ENCODE data around the gene INTS7. TPM values are rescaled to one million over a fixed set of nuclear protein-coding genes. Genes with fewer than 3 reads are reported as not detected.
"Not testable (repeated sequence)": the region's sequence is repeated elsewhere in the genome, so short reads cannot be mapped to it uniquely, and the experiment has no call there.

INTS7 gene
- total RNA-seq, 2 experiments from 2014 or later, result 2.9 to 3.2 TPM

- H3K36me3 ChIP-seq (ENCODE audit: insufficient read depth, low read length), result no peaks in the 10 kb centered on the region
- intact Hi-C loops (cut with DNase I, micrococcal nuclease), result no loop called here
- Mint-ChIP-seq H3K36me3 (ENCODE audit: low read depth) (no peaks in the 10 kb centered on the region), H3K27ac (no peak overlapping the region), H3K27me3 (no peaks in the 10 kb centered on the region), H3K4me1 (ENCODE audit: low read depth) (no peaks in the 10 kb centered on the region), H3K4me3 (no peak overlapping the region), H3K9me3 (no peaks in the 10 kb centered on the region)
- POLR2A ChIA-PET, result no interaction called here
- H3K27me3 ChIP-seq (ENCODE audit: control insufficient read depth in 1 of 2, insufficient read depth in 2 of 2, low read length in 2 of 2), result no peaks in the 10 kb centered on the region
- H3K4me1 ChIP-seq (ENCODE audit: insufficient read depth, low read length), result no peaks in the 10 kb centered on the region
- H3K27ac ChIP-seq (ENCODE audit: low read depth in 1 of 2, low read length in 2 of 2), result no peak overlapping the region
- ATAC-seq (ENCODE audit: poor library complexity) (no peak), DNase-seq (no peak)
- CTCF ChIA-PET, result no interaction called here
- no peak overlapping the region for H3K4me3 ChIP-seq (ENCODE audit: low read length)
- TF ChIP-seq, protein P1, sequence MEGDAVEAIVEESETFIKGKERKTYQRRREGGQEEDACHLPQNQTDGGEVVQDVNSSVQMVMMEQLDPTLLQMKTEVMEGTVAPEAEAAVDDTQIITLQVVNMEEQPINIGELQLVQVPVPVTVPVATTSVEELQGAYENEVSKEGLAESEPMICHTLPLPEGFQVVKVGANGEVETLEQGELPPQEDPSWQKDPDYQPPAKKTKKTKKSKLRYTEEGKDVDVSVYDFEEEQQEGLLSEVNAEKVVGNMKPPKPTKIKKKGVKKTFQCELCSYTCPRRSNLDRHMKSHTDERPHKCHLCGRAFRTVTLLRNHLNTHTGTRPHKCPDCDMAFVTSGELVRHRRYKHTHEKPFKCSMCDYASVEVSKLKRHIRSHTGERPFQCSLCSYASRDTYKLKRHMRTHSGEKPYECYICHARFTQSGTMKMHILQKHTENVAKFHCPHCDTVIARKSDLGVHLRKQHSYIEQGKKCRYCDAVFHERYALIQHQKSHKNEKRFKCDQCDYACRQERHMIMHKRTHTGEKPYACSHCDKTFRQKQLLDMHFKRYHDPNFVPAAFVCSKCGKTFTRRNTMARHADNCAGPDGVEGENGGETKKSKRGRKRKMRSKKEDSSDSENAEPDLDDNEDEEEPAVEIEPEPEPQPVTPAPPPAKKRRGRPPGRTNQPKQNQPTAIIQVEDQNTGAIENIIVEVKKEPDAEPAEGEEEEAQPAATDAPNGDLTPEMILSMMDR (IDR thresholded peaks at IDR 0.05), result no peak
- H3K9me3 ChIP-seq (ENCODE audit: control insufficient read depth in 1 of 2, insufficient read depth in 1 of 2, low read length in 2 of 2), result no peaks in the 10 kb centered on the region
Observed at GRCh38 chr1:211918843-211919414, 116.4 kb downstream of the INTS7 start.

- CTCF ChIA-PET; H3K4me3 Mint-ChIP-seq; H3K9me3 Mint-ChIP-seq; H3K36me3 Mint-ChIP-seq (ENCODE audit: low read depth); H3K27me3 Mint-ChIP-seq; POLR2A ChIA-PET; DNase-seq; H3K4me1 ChIP-seq (ENCODE audit: insufficient read depth, low read length); ATAC-seq (ENCODE audit: poor library complexity); H3K27ac Mint-ChIP-seq; intact Hi-C loops (cut with DNase I, micrococcal nuclease); H3K27me3 ChIP-seq (ENCODE audit: control insufficient read depth in 1 of 2, insufficient read depth in 2 of 2, low read length in 2 of 2); H3K9me3 ChIP-seq (ENCODE audit: control insufficient read depth in 1 of 2, insufficient read depth in 1 of 2, low read length in 2 of 2); H3K4me3 ChIP-seq (ENCODE audit: low read length); H3K36me3 ChIP-seq (ENCODE audit: insufficient read depth, low read length); H3K27ac ChIP-seq (ENCODE audit: low read depth in 1 of 2, low read length in 2 of 2); H3K4me1 Mint-ChIP-seq (ENCODE audit: low read depth): not testable (repeated sequence)
Observed at GRCh38 chr1:211916458-211916857, 118.9 kb downstream of the INTS7 start.

GRCh38 chr1:211915924-211916323, 119.4 kb downstream of the INTS7 start:
- CTCF ChIA-PET, result no interaction called here

More at GRCh38 chr1:211915924-211916323, 119.4 kb downstream of the INTS7 start:
- Mint-ChIP-seq H3K4me3 (no peak overlapping the region), H3K9me3 (no peaks in the 10 kb centered on the region), H3K27ac (no peak overlapping the region), H3K27me3 (peaks cover 3% of the 10 kb centered on the region), H3K36me3 (ENCODE audit: low read depth) (no peaks in the 10 kb centered on the region), H3K4me1 (ENCODE audit: low read depth) (no peaks in the 10 kb centered on the region)
- intact Hi-C loops (cut with DNase I, micrococcal nuclease), result no loop called here
- Histone ChIP-seq H3K4me1 (ENCODE audit: insufficient read depth, low read length) (no peaks in the 10 kb centered on the region), H3K4me3 (ENCODE audit: low read length) (no peak overlapping the region), H3K27ac (ENCODE audit: low read depth in 1 of 2, low read length in 2 of 2) (no peak overlapping the region), H3K36me3 (ENCODE audit: insufficient read depth, low read length) (no peaks in the 10 kb centered on the region), H3K9me3 (ENCODE audit: control insufficient read depth in 1 of 2, insufficient read depth in 1 of 2, low read length in 2 of 2) (peaks cover 0 to 2% of the 10 kb centered on the region in 2 experiments), H3K27me3 (ENCODE audit: control insufficient read depth in 1 of 2, insufficient read depth in 2 of 2, low read length in 2 of 2) (no peaks in the 10 kb centered on the region)
- TF ChIP-seq, protein P1 (IDR thresholded peaks at IDR 0.05), result no peak
- ATAC-seq (ENCODE audit: poor library complexity) (no peak), DNase-seq (no peak)
- POLR2A ChIA-PET, result no interaction called here

Data from CD4-positive, alpha-beta T cell (primary cell).